Large intestine (tissue), 3 donors: ENCODE data around the gene SMIM22. TPM values are rescaled to one million over a fixed set of nuclear protein-coding genes. Genes with fewer than 3 reads are reported as not detected.
A peak's percentile ranks its signal among the peaks of the same experiment; 100 is the strongest.

Experiments used
- DNase-seq, 2 donors: peaks; one replicate each; pipeline versions ENCODE4 v3.0.0 to v3.0.0-alpha.2; 2013
- H3K27ac ChIP-seq: one replicate; pipeline ENCODE4 v1.5.1; 2013; ENCODE audit warnings: low read length
- H3K27me3 ChIP-seq: 2 replicates; pipeline ENCODE4 v1.6.1; 2013; ENCODE audit warnings: low read length; ENCODE audit not compliant: control insufficient read depth, insufficient read depth
- H3K36me3 ChIP-seq: 2 replicates; pipeline ENCODE4 v1.6.1; 2013; ENCODE audit warnings: low read length; ENCODE audit not compliant: control insufficient read depth, insufficient read depth
- H3K4me1 ChIP-seq: one replicate; pipeline ENCODE4 v1.6.1; 2013; ENCODE audit warnings: low read length; ENCODE audit not compliant: control insufficient read depth, insufficient read depth
- H3K4me3 ChIP-seq: one replicate; pipeline ENCODE4 v1.5.1; 2013; ENCODE audit warnings: low read length
- H3K9me3 ChIP-seq: one replicate; pipeline ENCODE4 v1.6.1; 2013; ENCODE audit warnings: mild to moderate bottlenecking, low read depth, low read length, moderate library complexity; ENCODE audit not compliant: control insufficient read depth
- WGBS: methylation state at CpG from one replicate; pipeline ENCODE4 v1.1.5; 2013; ENCODE audit warnings: low lambda C conversion rate; ENCODE audit not compliant: insufficient coverage; 5-methylcytosine and 5-hydroxymethylcytosine counted together
- polyA plus RNA-seq: library from polyadenylated mRNA; unstranded; fragments of 120-200 nt; gene quantifications from one replicate; pipeline ENCODE4 v1.2.1, GENCODE V29; 2013

The SMIM22 gene
- polyA plus RNA-seq, 1 donor: 75.8 TPM

GRCh38 chr16:4814542-4815173 lies 19.5 kb downstream of the SMIM22 start:
- H3K4me3 ChIP-seq: no peak overlapping the region
- no peak for DNase-seq
- no peak overlapping the region for H3K27ac ChIP-seq
- no CpG with 5 or more reads among the region's 16 CpGs for WGBS
- no peaks in the 10 kb centered on the region for H3K27me3 ChIP-seq
- no peaks in the 10 kb centered on the region for H3K9me3 ChIP-seq
- H3K36me3 ChIP-seq: peaks cover 73% of the 10 kb centered on the region
- no peaks in the 10 kb centered on the region for H3K4me1 ChIP-seq

GRCh38 chr16:4820652-4821051 lies 25.5 kb downstream of the SMIM22 start:
- WGBS: no CpG with 5 or more reads among the region's 6 CpGs
- H3K4me1 ChIP-seq: no peaks in the 10 kb centered on the region
- H3K36me3 ChIP-seq: peaks cover 76% of the 10 kb centered on the region
- no peak for DNase-seq
- no peak overlapping the region for H3K4me3 ChIP-seq
- H3K27ac ChIP-seq: no peak overlapping the region
- H3K9me3 ChIP-seq: no peaks in the 10 kb centered on the region
- H3K27me3 ChIP-seq: no peaks in the 10 kb centered on the region

- Histone ChIP-seq H3K4me1 (no peaks in the 10 kb centered on the region), H3K27ac (no peak overlapping the region), H3K4me3 (no peak overlapping the region), H3K9me3 (no peaks in the 10 kb centered on the region), H3K36me3 (peaks cover 82% of the 10 kb centered on the region), H3K27me3 (no peaks in the 10 kb centered on the region)
- no peak for DNase-seq
- WGBS: 100% methylated on average over 2 of the region's 8 CpGs
Observed at GRCh38 chr16:4825196-4825595, 30.0 kb downstream of the SMIM22 start.

- WGBS: no CpG with 5 or more reads among the region's 4 CpGs
- H3K36me3 ChIP-seq: peaks cover 83% of the 10 kb centered on the region
Observed at GRCh38 chr16:4826526-4826925, 31.4 kb downstream of the SMIM22 start.

DNA sequence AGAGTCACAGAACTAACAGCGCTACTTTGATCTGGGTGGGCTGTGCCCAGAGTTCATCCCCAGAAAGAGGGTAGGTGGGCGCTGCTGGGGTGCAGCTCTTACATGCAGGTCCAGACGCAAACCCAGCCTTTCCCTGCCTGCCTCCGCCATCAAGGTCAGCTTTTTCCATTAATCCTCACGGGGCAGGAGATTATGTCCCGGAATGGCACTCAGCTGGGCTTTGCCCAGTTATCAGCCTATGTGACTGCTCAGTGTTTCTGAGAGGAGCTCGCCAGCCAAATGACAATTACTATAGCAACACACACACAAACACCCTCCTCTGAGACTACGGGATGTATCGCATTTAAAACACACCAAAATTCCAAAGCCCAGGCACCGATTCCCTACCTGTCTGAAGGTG lies 31.8 kb downstream of the SMIM22 start:
- H3K36me3 ChIP-seq: peaks cover 83% of the 10 kb centered on the region
- no peak overlapping the region for H3K27ac ChIP-seq
- no peak overlapping the region for H3K4me3 ChIP-seq
- DNase-seq: no peak
- no peaks in the 10 kb centered on the region for H3K9me3 ChIP-seq
- no peaks in the 10 kb centered on the region for H3K27me3 ChIP-seq
- no CpG with 5 or more reads among the region's 10 CpGs for WGBS
- H3K4me1 ChIP-seq: no peaks in the 10 kb centered on the region

More at GRCh38 chr16:4826526-4826925, 31.4 kb downstream of the SMIM22 start:
- Histone ChIP-seq H3K27ac (no peak overlapping the region), H3K4me3 (no peak overlapping the region), H3K9me3 (no peaks in the 10 kb centered on the region), H3K4me1 (no peaks in the 10 kb centered on the region), H3K27me3 (no peaks in the 10 kb centered on the region)
- DNase-seq: no peak

DNA sequence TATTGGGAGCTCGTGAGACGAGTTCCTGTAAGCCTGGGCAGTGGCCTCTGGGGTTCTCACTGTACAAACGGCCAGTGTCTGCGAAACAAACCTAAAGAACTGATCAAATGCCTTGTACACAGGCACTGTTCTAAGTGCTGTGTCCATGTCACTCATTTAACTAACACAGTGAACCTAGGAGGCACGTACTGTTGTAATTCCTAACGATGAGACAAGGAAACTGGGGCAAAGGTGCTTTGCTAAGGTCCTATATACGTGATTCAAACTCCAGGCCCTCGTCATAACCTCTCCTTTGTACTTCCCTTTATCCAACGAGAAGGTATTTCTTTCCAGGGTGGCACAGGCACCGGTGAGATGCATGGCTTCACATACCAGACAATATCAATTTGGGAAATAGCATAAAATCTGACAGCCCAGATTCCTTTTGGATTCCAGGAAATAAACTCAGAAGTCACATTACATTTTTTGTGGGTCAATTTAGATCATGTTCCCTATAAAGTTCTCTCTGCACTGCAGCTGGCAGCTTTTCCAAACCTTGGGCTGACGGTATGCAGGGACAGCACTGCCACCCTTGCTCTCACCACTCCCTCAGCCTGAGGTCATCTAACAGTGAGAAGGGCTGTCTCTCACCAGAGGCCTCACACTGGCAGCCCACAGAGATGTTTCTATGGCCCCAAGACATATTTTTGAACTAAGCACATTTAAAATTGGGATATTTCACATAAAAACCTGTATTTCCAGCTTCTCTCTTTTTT lies 33.6 kb downstream of the SMIM22 start:
- Histone ChIP-seq H3K4me3 (no peak overlapping the region), H3K27ac (no peak overlapping the region), H3K36me3 (peaks cover 79% of the 10 kb centered on the region), H3K9me3 (no peaks in the 10 kb centered on the region), H3K27me3 (no peaks in the 10 kb centered on the region), H3K4me1 (peaks cover 5% of the 10 kb centered on the region)
- DNase-seq: no peak
- WGBS: no CpG with 5 or more reads among the region's 11 CpGs

GRCh38 chr16:4830408-4830807 lies 35.2 kb downstream of the SMIM22 start:
- WGBS: no CpG with 5 or more reads among the region's 7 CpGs
- no peak for DNase-seq
- H3K4me1 ChIP-seq: peaks cover 5% of the 10 kb centered on the region
- H3K27me3 ChIP-seq: no peaks in the 10 kb centered on the region
- no peak overlapping the region for H3K4me3 ChIP-seq
- peaks cover 75% of the 10 kb centered on the region for H3K36me3 ChIP-seq
- no peak overlapping the region for H3K27ac ChIP-seq
- no peaks in the 10 kb centered on the region for H3K9me3 ChIP-seq

GRCh38 chr16:4831616-4832015 lies 36.4 kb downstream of the SMIM22 start:
- peaks cover 76% of the 10 kb centered on the region for H3K36me3 ChIP-seq
- H3K27me3 ChIP-seq: no peaks in the 10 kb centered on the region
- no peaks in the 10 kb centered on the region for H3K9me3 ChIP-seq
- WGBS: 80% methylated on average over 1 of the region's 8 CpGs
- peaks cover 5% of the 10 kb centered on the region for H3K4me1 ChIP-seq
- no peak overlapping the region for H3K27ac ChIP-seq
- DNase-seq: no peak
- no peak overlapping the region for H3K4me3 ChIP-seq

GRCh38 chr16:4832698-4833343 lies 37.7 kb downstream of the SMIM22 start:
- Histone ChIP-seq H3K4me1 (peaks cover 5% of the 10 kb centered on the region), H3K9me3 (no peaks in the 10 kb centered on the region), H3K4me3 (no peak overlapping the region), H3K27me3 (no peaks in the 10 kb centered on the region), H3K27ac (no peak overlapping the region), H3K36me3 (peaks cover 73% of the 10 kb centered on the region)
- 43% methylated on average over 3 of the region's 6 CpGs for WGBS
- DNase-seq: peak in 1 of 2 donors; percentile 26

- peaks cover 73% of the 10 kb centered on the region for H3K36me3 ChIP-seq
- H3K4me1 ChIP-seq: peaks cover 5% of the 10 kb centered on the region
- no peak overlapping the region for H3K4me3 ChIP-seq
- no peaks in the 10 kb centered on the region for H3K27me3 ChIP-seq
- no peak for DNase-seq
- H3K9me3 ChIP-seq: no peaks in the 10 kb centered on the region
- WGBS: 100% methylated on average over 1 of the region's 1 CpG
- no peak overlapping the region for H3K27ac ChIP-seq
Observed at GRCh38 chr16:4833584-4833983, 38.4 kb downstream of the SMIM22 start.
